ENCODE data around the gene MUC2. TPM values are rescaled to one million over a fixed set of nuclear protein-coding genes. Genes with fewer than 3 reads are reported as not detected.

MUC2 gene
- total RNA-seq, 4 donors from 2014 or later = 0.08 TPM; not detected in 3

DNA sequence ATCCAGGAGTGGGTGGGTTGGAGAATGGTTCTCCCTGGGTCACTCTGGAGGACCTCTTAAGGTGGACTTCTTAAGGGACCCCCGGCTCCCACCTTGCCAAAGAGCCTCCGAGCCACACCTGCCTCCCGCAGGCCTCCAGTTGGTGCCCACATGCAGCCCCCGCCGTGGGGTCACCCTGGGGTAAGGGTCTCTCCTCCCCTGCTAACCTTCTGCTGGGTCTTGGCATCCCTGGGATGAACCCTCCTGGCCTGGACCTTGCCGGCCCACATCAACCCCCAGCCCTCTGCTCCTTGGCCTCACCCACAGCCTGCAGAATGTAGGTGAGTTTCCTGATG lies 25.6 kb upstream of the MUC2 start:
- no peak overlapping the region for H3K4me3 ChIP-seq
- 87% methylated on average over 5 of the region's 6 CpGs; no CpG with 5 or more reads in 1 of the 2 donors for WGBS, 2 donors (ENCODE audit: low coverage in 1 of 2)
- no peak for TF ChIP-seq POLR2AphosphoS5 (IDR thresholded peaks at IDR 0.05)
- TF ChIP-seq POLR2A (IDR thresholded peaks at IDR 0.05) = no peak
- TF ChIP-seq EP300 (IDR thresholded peaks at IDR 0.05) = no peak
- no peak for TF ChIP-seq CTCF (IDR thresholded peaks at IDR 0.05)
- H3K27me3 ChIP-seq = peaks cover 70% of the 10 kb centered on the region
- ATAC-seq = no peak
- no peaks in the 10 kb centered on the region for H3K36me3 ChIP-seq
- H3K9me3 ChIP-seq = no peaks in the 10 kb centered on the region
- H3K27ac ChIP-seq = no peak overlapping the region
- peaks cover 0 to 8% (median 0%) of the 10 kb centered on the region in 3 donors for H3K4me1 ChIP-seq

- Histone ChIP-seq H3K4me3 (no peak overlapping the region), H3K27me3 (peaks cover 74% of the 10 kb centered on the region), H3K4me1 (peaks cover 0 to 8% (median 0%) of the 10 kb centered on the region in 3 donors), H3K9me3 (no peaks in the 10 kb centered on the region), H3K27ac (no peak overlapping the region), H3K36me3 (no peaks in the 10 kb centered on the region)
- no peak for ATAC-seq
- no CpG with 5 or more reads among the region's 13 CpGs for WGBS, 2 donors (ENCODE audit: low coverage in 1 of 2)
- TF ChIP-seq CTCF (IDR thresholded peaks at IDR 0.05) = no peak
- no peak for TF ChIP-seq POLR2A (IDR thresholded peaks at IDR 0.05)
- TF ChIP-seq EP300 (IDR thresholded peaks at IDR 0.05) = no peak
- TF ChIP-seq POLR2AphosphoS5 (IDR thresholded peaks at IDR 0.05) = no peak
Observed at GRCh38 chr11:1049431-1049891, 25.2 kb upstream of the MUC2 start.

- H3K4me1 ChIP-seq = peaks cover 0 to 8% (median 0%) of the 10 kb centered on the region in 3 donors
- TF ChIP-seq POLR2A (IDR thresholded peaks at IDR 0.05) (no peak), EP300 (IDR thresholded peaks at IDR 0.05) (no peak), POLR2AphosphoS5 (IDR thresholded peaks at IDR 0.05) (no peak), CTCF (IDR thresholded peaks at IDR 0.05) (no peak)
- no peak overlapping the region for H3K4me3 ChIP-seq
- no peaks in the 10 kb centered on the region for H3K36me3 ChIP-seq
- no peak for ATAC-seq
- no peaks in the 10 kb centered on the region for H3K9me3 ChIP-seq
- peaks cover 80% of the 10 kb centered on the region for H3K27me3 ChIP-seq
- no CpG with 5 or more reads among the region's 18 CpGs for WGBS, 2 donors (ENCODE audit: low coverage in 1 of 2)
- H3K27ac ChIP-seq = no peak overlapping the region
Observed at GRCh38 chr11:1049911-1050580, 24.6 kb upstream of the MUC2 start.

- peak; percentile 70 for ATAC-seq
- no peaks in the 10 kb centered on the region for H3K9me3 ChIP-seq
Observed at GRCh38 chr11:1050581-1051355, 23.9 kb upstream of the MUC2 start.

More at GRCh38 chr11:1050581-1051355, 23.9 kb upstream of the MUC2 start:
- Histone ChIP-seq H3K4me1 (peaks cover 0 to 8% (median 0%) of the 10 kb centered on the region in 3 donors), H3K27me3 (peaks cover 87% of the 10 kb centered on the region), H3K4me3 (no peak overlapping the region), H3K36me3 (no peaks in the 10 kb centered on the region), H3K27ac (no peak overlapping the region)
- 62 to 83% methylated on average over 1 to 14 of the region's 39 CpGs for WGBS, 2 donors (ENCODE audit: low coverage in 1 of 2)
- TF ChIP-seq CTCF (IDR thresholded peaks at IDR 0.05) = peak in 3 of 4 experiments; percentile 73 to 87 (median 86)
- no peak for TF ChIP-seq POLR2A (IDR thresholded peaks at IDR 0.05)
